Neural progenitor cell (in vitro differentiated cells): ENCODE measurements around the gene LRP6. TPM values are rescaled to one million over a fixed set of nuclear protein-coding genes. Genes with fewer than 3 reads are reported as not detected.

Experiments used
- DNase-seq: peaks from one replicate; pipeline ENCODE4 v3.0.0-alpha.2; 2016; ENCODE audit warnings: low spot score
- H2AFZ ChIP-seq: fragments of 200-600 bp; sonication (generic); replicated peaks from 2 replicates; pipeline ENCODE4 v1.6.1; 2016; ENCODE audit warnings: antibody characterized with exemption
- H3F3A ChIP-seq: fragments of 200-600 bp; sonication (generic); 2 replicates; pipeline ENCODE4 v1.6.1; 2016; ENCODE audit warnings: antibody characterized with exemption, low read depth
- H3K27ac ChIP-seq: fragments of 200-600 bp; sonication (generic); 2 replicates; pipeline ENCODE4 v1.5.1; 2016; ENCODE audit warnings: mild to moderate bottlenecking
- H3K27me3 ChIP-seq: fragments of 200-600 bp; sonication (generic); 2 replicates; pipeline ENCODE4 v1.6.1; 2016; ENCODE audit warnings: mild to moderate bottlenecking, moderate library complexity
- H3K36me3 ChIP-seq: fragments of 200-600 bp; sonication (generic); 2 replicates; pipeline ENCODE4 v1.5.1; 2016
- H3K4me1 ChIP-seq: fragments of 200-600 bp; sonication (generic); 2 replicates; pipeline ENCODE4 v1.6.1; 2016; ENCODE audit warnings: mixed run types
- H3K4me2 ChIP-seq: fragments of 200-600 bp; sonication (generic); 2 replicates; pipeline ENCODE4 v1.6.1; 2016
- H3K4me3 ChIP-seq: fragments of 200-600 bp; sonication (generic); 2 replicates; pipeline ENCODE4 v1.5.1; 2016
- H3K79me2 ChIP-seq: fragments of 200-600 bp; sonication (generic); 2 replicates; pipeline ENCODE4 v1.6.1; 2016; ENCODE audit warnings: low read depth
- H3K9ac ChIP-seq: fragments of 200-600 bp; sonication (generic); 2 replicates; pipeline ENCODE4 v1.6.1; 2016
- H3K9me3 ChIP-seq: fragments of 200-600 bp; sonication (generic); 2 replicates; pipeline ENCODE4 v1.5.1; 2016; ENCODE audit warnings: low read depth
- H4K20me1 ChIP-seq: fragments of 200-600 bp; sonication (generic); 2 replicates; pipeline ENCODE4 v1.6.1; 2016; ENCODE audit warnings: low read depth
- H3K27ac Mint-ChIP-seq: 3 replicates; pipeline ENCODE4 v1.8.0; 2021; ENCODE audit warnings: mixed read lengths
- H3K27me3 Mint-ChIP-seq: 2 replicates; pipeline ENCODE4 v1.8.0; 2022; ENCODE audit warnings: low read depth, mild to moderate bottlenecking, inconsistent platforms, moderate library complexity, mixed read lengths; ENCODE audit not compliant: insufficient read depth
- H3K36me3 Mint-ChIP-seq: 3 replicates; pipeline ENCODE4 v1.8.0; 2021; ENCODE audit warnings: mixed read lengths
- H3K4me1 Mint-ChIP-seq: 3 replicates; pipeline ENCODE4 v1.8.0; 2021; ENCODE audit warnings: mixed read lengths
- H3K4me3 Mint-ChIP-seq: 3 replicates; pipeline ENCODE4 v1.8.0; 2021; ENCODE audit warnings: mild to moderate bottlenecking, moderate library complexity, mixed read lengths
- H3K9me3 Mint-ChIP-seq: 3 replicates; pipeline ENCODE4 v1.8.0; 2020; ENCODE audit warnings: mixed read lengths
- CTCF ChIP-seq: fragments of 200-600 bp; sonication (generic); IDR thresholded peaks from 2 replicates; pipeline ENCODE4 v1.5.1; 2017; ENCODE audit warnings: antibody characterized with exemption, mild to moderate bottlenecking
- EZH2 ChIP-seq: fragments of 200-600 bp; sonication (generic); IDR thresholded peaks from 2 replicates; pipeline ENCODE4 v1.6.1; 2017; ENCODE audit warnings: antibody characterized with exemption, mild to moderate bottlenecking, moderate library complexity
- EZH2phosphoT487 ChIP-seq: fragments of 200-600 bp; sonication (generic); IDR thresholded peaks from 2 replicates; pipeline ENCODE4 v1.6.1; 2017; ENCODE audit warnings: antibody characterized with exemption
- total RNA-seq: library from RNA; depleted of rRNA; stranded (reverse); fragments of >200 nt; gene quantifications from 2 replicates; pipeline ENCODE4 v1.2.3, GENCODE V29; 2015; ENCODE audit warnings: low replicate concordance

LRP6 gene
- total RNA-seq, 1 donor from 2014 or later: 68.0 TPM

DNA sequence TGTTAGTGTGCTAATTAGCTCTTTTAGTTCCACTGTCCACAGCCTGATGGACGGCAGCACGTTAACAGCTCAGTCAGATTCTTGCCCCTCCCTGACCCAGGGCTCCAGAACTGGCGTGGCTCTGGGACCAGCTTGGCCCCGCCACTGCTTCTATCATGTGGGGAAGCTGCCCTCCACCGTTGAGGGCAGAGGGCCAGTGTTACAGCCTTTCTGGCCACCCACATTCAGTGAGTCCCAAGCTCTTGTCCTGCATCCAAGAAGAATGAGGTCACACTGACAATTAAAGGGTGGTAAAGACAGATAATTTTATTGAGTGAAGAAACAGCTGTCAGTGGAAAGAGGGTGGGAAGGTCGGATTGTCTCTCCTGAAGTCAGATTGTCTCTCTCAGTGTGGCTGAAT is 159.2 kb downstream of the LRP6 start:
- H3K27ac Mint-ChIP-seq: no peak overlapping the region
- H3K4me3 Mint-ChIP-seq: no peak overlapping the region
- H3K27me3 Mint-ChIP-seq: no peaks in the 10 kb centered on the region
- H2AFZ ChIP-seq: no peak overlapping the region
- no peaks in the 10 kb centered on the region for H3F3A ChIP-seq
- H3K36me3 Mint-ChIP-seq: peaks cover 31% of the 10 kb centered on the region
- H3K36me3 ChIP-seq: no peaks in the 10 kb centered on the region
- no peaks in the 10 kb centered on the region for H3K9me3 ChIP-seq
- no peak overlapping the region for H3K4me2 ChIP-seq
- no peaks in the 10 kb centered on the region for H3K4me1 Mint-ChIP-seq
- H3K4me1 ChIP-seq: no peaks in the 10 kb centered on the region
- no peak overlapping the region for H3K27ac ChIP-seq
- no peaks in the 10 kb centered on the region for H3K27me3 ChIP-seq
- no peaks in the 10 kb centered on the region for H4K20me1 ChIP-seq
- no peak for DNase-seq
- no peaks in the 10 kb centered on the region for H3K79me2 ChIP-seq
- H3K9ac ChIP-seq: no peak overlapping the region
- H3K9me3 Mint-ChIP-seq: peaks cover 20% of the 10 kb centered on the region
- no peak overlapping the region for H3K4me3 ChIP-seq
- TF ChIP-seq EZH2phosphoT487 (no peak), EZH2 (no peak)

DNA sequence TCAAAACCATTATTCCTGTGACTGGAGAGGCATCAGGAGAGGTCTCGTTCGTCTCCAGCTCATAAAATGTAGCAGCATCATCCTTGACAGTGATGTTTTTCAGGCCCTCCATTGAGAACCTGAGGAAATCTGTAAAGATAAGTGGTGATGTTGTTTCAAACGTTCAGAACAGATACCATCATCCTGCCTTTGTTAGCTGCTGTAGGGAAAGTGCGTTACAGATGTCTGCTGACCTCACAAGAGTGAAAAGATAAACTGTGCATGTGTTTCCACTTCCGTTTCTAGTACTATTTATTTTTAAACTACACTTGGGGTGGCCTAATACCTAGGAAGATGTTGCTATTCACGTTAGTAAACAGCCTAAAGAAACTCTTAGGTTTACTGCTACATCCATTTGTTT is 167.7 kb downstream of the LRP6 start:
- Histone ChIP-seq H3K4me3 (no peak overlapping the region), H3K4me2 (no peak overlapping the region), H3K36me3 (no peaks in the 10 kb centered on the region), H3K27ac (no peak overlapping the region), H2AFZ (no peak overlapping the region), H3K79me2 (no peaks in the 10 kb centered on the region), H3K27me3 (no peaks in the 10 kb centered on the region), H3K9ac (no peak overlapping the region), H4K20me1 (no peaks in the 10 kb centered on the region), H3F3A (no peaks in the 10 kb centered on the region), H3K4me1 (no peaks in the 10 kb centered on the region), H3K9me3 (no peaks in the 10 kb centered on the region)
- H3K27ac Mint-ChIP-seq: no peak overlapping the region
- H3K9me3 Mint-ChIP-seq: no peaks in the 10 kb centered on the region
- H3K27me3 Mint-ChIP-seq: no peaks in the 10 kb centered on the region
- no peak overlapping the region for H3K4me3 Mint-ChIP-seq
- TF ChIP-seq EZH2: no peak
- no peaks in the 10 kb centered on the region for H3K4me1 Mint-ChIP-seq
- H3K36me3 Mint-ChIP-seq: peaks cover 15% of the 10 kb centered on the region
- DNase-seq: no peak

DNA sequence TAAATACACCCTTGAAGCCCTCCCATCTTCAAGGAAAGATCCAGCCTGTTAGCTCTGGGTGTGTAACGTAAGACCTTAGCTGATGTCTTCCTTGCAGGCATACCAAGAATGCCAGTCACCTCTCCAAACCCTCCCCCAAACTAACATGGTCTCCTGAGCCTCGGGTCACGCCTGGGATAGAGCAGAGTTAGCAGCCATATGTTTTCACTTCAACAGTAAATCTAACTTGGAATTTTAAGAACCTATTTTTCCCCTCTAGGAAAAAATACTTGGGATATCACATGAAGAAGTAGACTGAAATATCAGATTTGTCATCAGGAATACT is 168.2 kb downstream of the LRP6 start:
- H2AFZ ChIP-seq: no peak overlapping the region
- H3K36me3 Mint-ChIP-seq: peaks cover 15% of the 10 kb centered on the region
- no peaks in the 10 kb centered on the region for H3F3A ChIP-seq
- H3K9me3 Mint-ChIP-seq: no peaks in the 10 kb centered on the region
- H3K4me3 ChIP-seq: no peak overlapping the region
- H3K27ac ChIP-seq: no peak overlapping the region
- H3K9ac ChIP-seq: no peak overlapping the region
- no peaks in the 10 kb centered on the region for H3K4me1 ChIP-seq
- H3K36me3 ChIP-seq: no peaks in the 10 kb centered on the region
- no peak for DNase-seq
- H3K4me2 ChIP-seq: no peak overlapping the region
- H3K4me1 Mint-ChIP-seq: no peaks in the 10 kb centered on the region
- no peaks in the 10 kb centered on the region for H3K9me3 ChIP-seq
- H3K27me3 ChIP-seq: no peaks in the 10 kb centered on the region
- H3K79me2 ChIP-seq: no peaks in the 10 kb centered on the region
- no peaks in the 10 kb centered on the region for H4K20me1 ChIP-seq
- no peak overlapping the region for H3K27ac Mint-ChIP-seq
- no peak overlapping the region for H3K4me3 Mint-ChIP-seq
- H3K27me3 Mint-ChIP-seq: no peaks in the 10 kb centered on the region
- TF ChIP-seq CTCF (no peak), EZH2phosphoT487 (no peak), EZH2 (no peak)

DNA sequence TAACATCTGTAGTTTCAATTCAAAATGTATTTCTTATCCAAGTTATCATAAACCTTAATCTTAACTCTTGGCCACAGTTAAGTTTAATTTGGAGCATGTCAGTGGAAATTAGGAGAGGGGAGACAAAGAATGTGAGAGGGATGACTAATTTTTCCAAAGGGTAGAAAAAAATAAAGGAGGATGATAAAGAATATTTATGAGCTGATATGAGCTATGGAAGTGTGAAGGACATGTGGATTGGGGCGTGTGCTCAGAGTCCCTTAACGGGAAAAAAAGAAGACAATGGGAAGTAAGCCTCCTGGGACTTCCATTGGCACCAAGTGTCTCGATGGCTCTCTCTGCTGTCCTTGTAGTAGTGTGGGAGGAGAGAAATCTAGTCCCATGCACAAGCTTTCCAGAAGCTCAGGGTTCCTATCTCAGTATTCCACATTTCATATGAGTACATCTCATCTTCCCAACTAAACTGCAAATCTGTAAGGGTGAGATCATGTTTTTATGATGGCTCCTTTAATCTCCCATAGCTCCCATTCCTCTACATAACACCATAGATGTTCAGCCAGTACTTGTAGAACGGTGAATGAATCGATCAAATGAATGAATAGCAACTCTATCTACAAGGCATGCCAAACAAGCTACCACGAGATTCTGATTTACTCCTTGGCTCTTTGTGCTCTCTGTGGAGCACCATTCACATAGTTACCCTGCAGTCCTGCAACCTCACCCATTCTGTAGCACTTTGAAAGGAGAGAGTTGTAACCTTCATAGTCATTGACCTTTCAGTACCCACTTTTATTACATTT is 168.8 kb downstream of the LRP6 start:
- no peaks in the 10 kb centered on the region for H3F3A ChIP-seq
- no peaks in the 10 kb centered on the region for H3K4me1 ChIP-seq
- H3K36me3 ChIP-seq: no peaks in the 10 kb centered on the region
- H3K9me3 ChIP-seq: no peaks in the 10 kb centered on the region
- no peak for TF ChIP-seq EZH2
- TF ChIP-seq EZH2phosphoT487: no peak
- no peak for TF ChIP-seq CTCF
- no peak overlapping the region for H3K4me3 ChIP-seq
- Mint-ChIP-seq H3K27ac (no peak overlapping the region), H3K36me3 (peaks cover 12% of the 10 kb centered on the region), H3K4me1 (no peaks in the 10 kb centered on the region), H3K9me3 (no peaks in the 10 kb centered on the region), H3K27me3 (no peaks in the 10 kb centered on the region), H3K4me3 (no peak overlapping the region)
- no peak overlapping the region for H2AFZ ChIP-seq
- H3K27me3 ChIP-seq: no peaks in the 10 kb centered on the region
- no peak overlapping the region for H3K27ac ChIP-seq
- H4K20me1 ChIP-seq: no peaks in the 10 kb centered on the region
- H3K9ac ChIP-seq: no peak overlapping the region
- DNase-seq: no peak
- no peaks in the 10 kb centered on the region for H3K79me2 ChIP-seq
- no peak overlapping the region for H3K4me2 ChIP-seq
